ENCODE data around the gene PPP1R3A.

The PPP1R3A gene

DNA sequence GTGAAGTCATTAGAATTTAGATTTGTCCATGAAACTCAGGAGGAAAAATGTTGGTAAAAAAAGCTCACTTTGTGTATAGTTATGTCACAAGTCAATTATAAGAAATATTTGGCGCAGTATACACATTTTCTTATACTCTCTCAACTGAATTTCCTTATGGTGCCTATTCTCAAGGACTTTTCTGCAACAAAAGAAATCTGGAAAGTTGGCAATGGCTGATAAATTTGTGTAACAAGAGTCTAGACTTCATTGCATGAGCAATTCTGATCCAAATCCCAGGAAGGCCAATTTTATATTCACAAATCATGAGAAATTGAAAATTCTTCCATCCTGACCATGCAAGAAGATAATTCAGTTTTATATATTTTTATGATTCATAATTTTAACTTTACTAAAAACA lies 35.7 kb downstream of the PPP1R3A start:
- TF ChIP-seq, protein P1, sequence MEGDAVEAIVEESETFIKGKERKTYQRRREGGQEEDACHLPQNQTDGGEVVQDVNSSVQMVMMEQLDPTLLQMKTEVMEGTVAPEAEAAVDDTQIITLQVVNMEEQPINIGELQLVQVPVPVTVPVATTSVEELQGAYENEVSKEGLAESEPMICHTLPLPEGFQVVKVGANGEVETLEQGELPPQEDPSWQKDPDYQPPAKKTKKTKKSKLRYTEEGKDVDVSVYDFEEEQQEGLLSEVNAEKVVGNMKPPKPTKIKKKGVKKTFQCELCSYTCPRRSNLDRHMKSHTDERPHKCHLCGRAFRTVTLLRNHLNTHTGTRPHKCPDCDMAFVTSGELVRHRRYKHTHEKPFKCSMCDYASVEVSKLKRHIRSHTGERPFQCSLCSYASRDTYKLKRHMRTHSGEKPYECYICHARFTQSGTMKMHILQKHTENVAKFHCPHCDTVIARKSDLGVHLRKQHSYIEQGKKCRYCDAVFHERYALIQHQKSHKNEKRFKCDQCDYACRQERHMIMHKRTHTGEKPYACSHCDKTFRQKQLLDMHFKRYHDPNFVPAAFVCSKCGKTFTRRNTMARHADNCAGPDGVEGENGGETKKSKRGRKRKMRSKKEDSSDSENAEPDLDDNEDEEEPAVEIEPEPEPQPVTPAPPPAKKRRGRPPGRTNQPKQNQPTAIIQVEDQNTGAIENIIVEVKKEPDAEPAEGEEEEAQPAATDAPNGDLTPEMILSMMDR (conservative IDR thresholded peaks at IDR 0.05) = no peak
- no peak overlapping the region for H3K27ac ChIP-seq

DNA sequence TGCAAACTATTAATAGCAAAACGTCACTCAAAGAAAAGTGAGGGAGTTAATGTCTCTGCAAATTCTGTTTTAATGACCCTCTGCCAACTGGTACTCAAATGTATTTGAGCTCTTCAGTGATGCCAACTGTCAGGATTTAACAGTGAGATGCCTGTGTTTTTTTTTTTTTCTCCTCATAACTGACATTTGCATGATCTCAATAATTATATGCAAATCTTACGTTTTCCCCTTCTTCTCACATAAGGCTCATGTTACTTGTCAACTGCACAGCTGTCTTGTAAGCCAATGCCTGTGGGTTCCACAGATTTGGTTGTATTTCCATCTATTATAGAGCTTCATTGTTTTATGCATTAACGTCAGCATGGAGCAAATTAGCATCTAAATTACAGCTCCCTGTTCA lies 38.2 kb downstream of the PPP1R3A start:
- TF ChIP-seq, protein P1 (conservative IDR thresholded peaks at IDR 0.05) = no peak
- H3K27ac ChIP-seq = no peak overlapping the region

DNA sequence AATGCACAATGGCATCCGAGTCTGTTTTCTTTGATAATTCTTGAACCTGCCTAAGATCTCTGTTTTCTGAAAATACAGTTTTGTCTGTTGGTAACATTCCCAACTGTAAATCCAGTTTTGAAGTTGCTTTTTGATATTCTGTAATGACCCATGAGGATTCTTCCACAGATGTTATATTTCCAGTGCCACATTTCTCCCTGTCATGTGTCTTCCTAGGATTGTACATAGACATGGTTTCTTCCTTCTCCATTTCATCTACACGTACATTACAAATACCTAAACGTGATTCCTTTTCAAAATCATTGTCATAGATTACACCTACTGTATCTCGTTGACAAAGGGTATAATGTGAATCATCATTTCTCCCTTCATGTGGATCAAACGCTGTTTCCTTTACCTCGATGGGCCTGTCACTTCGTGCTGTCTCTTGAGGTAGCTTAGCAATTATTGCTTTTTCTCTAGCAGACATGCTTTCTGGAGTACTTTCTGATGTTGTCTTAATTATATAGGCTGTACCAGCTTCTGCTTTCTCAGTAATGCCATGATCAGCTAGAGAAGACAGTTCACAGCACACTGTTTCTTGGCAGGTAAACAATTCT lies 40.3 kb downstream of the PPP1R3A start:
- TF ChIP-seq, protein P1 (conservative IDR thresholded peaks at IDR 0.05) = no peak
- H3K27ac ChIP-seq = no peak overlapping the region

DNA sequence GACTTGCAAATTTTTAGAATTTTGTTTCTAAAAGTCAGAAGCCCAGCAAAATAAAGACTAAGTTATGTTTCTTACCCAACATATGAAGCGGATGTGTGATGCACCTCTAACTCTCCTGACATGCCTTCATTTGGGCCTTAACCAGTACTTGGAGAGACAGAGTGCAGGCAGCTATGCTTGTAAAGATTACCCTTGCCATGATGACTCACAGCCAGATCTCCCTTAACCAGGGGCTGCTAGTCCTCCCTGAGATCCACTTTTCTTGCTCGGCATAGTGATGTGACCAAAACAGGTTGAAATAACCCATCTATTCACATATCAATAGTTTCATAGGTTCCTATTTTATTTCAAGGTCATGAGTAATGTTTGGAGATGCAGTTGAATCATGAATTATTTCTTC lies 43.6 kb downstream of the PPP1R3A start:
- no peak overlapping the region for H3K27ac ChIP-seq
- TF ChIP-seq, protein P1 (conservative IDR thresholded peaks at IDR 0.05) = no peak

DNA sequence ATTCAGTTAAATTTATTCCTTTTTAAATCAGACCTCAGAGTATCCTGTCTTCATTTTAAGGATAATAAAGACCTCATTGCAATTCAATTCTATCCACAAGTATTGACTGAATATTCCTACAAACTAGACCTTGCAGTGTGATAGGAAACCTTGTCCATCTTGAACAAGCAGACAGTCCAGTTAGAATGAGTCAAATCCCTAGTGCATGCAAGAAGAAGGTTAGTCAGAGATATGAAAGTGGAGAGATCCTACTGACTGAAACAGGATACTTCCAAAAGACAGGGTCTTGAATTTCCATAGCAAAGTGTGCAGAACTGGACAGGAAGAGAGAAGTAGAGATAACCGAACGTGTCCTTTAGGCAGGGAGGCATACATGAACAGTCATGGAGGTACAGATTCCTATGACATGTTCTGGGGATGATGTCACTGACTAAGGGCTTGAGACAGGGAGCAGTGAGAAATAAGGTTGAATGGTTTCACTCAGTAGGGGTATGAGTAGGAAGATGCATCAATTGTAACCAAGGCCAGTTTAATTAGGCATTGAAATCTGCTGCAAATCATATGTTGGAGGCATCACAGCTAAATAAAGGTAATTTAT lies 45.2 kb downstream of the PPP1R3A start:
- TF ChIP-seq, protein P1 (conservative IDR thresholded peaks at IDR 0.05) = no peak
- H3K27ac ChIP-seq = no peak overlapping the region

DNA sequence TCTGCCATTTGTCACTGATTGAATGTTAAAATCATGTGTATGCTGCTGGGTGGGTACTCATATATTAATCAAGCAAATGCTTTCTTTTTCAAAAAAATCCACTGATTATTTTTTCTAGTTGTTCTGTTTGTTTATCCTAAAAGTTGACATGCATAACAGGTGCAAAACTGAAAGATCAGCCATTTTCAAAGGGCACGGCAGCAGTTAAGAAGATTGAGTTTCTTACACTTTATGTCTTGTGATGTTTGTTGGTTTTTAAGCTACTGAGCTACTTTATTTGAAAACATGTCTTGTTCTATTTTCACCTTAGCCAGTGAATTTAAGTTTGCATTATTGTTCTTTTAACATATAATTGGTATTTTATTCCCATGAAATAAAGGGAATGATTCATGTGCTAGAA lies 45.8 kb downstream of the PPP1R3A start:
- no peak overlapping the region for H3K27ac ChIP-seq

DNA sequence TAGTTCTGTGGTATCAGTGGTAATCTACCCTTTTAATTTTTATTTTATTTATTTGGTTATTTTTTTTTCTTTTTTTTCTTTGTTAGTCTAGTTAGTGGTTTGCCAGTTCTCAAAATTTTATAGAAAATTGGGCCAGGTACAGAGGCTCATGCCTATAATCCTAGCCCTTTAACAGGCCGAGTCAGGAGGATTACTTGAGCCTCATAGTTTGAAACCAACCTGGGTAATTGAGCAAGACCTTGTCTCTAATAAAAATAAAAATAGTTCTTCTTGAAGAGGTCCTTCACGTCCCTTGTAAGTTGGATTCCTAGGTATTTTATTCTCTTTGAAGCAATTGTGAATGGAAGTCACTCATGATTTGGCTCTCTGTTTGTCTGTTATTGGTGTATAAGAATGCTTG lies 51.5 kb downstream of the PPP1R3A start:
- H3K27ac ChIP-seq = no peak overlapping the region
- TF ChIP-seq, protein P1 (conservative IDR thresholded peaks at IDR 0.05) = no peak

More for the DNA sequence above, 45.8 kb downstream of the PPP1R3A start:
- TF ChIP-seq, protein P1 (conservative IDR thresholded peaks at IDR 0.05) = no peak

Data from VCaP (cell line).